ENCODE measurements around the gene RAMP1. TPM values are rescaled to one million over a fixed set of nuclear protein-coding genes. Genes with fewer than 3 reads are reported as not detected.

The RAMP1 gene
- total RNA-seq, 1 donor from 2014 or later: 9.1 TPM

- Histone ChIP-seq H3K4me1 (ENCODE audit: insufficient read depth, low read length) (peaks cover 27% of the 10 kb centered on the region), H3K4me2 (ENCODE audit: low read length) (no peak overlapping the region), H2AFZ (ENCODE audit: low read depth, low read length) (no peak overlapping the region), H3K9ac (ENCODE audit: low read length) (no peak overlapping the region), H3K4me3 (ENCODE audit: insufficient read depth, low read depth, low read length) (no peak overlapping the region), H3K27ac (ENCODE audit: low read depth, low read length) (no peak overlapping the region), H3K79me2 (ENCODE audit: insufficient read depth, low read length) (no peaks in the 10 kb centered on the region), H3K27me3 (ENCODE audit: insufficient read depth, low read length) (no peaks in the 10 kb centered on the region), H3K9me3 (ENCODE audit: insufficient read depth, low read depth, low read length) (no peaks in the 10 kb centered on the region), H3K36me3 (ENCODE audit: insufficient read depth, low read length) (no peaks in the 10 kb centered on the region), H4K20me1 (ENCODE audit: insufficient read depth, low read length) (no peaks in the 10 kb centered on the region)
- no peaks in the 10 kb centered on the region for H3K27me3 Mint-ChIP-seq (ENCODE audit: low read depth, unreplicated experiment)
- no peak for DNase-seq (ENCODE audit: low read depth)
- H3K4me3 Mint-ChIP-seq (ENCODE audit: unreplicated experiment): no peak overlapping the region
- H3K9me3 Mint-ChIP-seq (ENCODE audit: unreplicated experiment): no peaks in the 10 kb centered on the region
- TF ChIP-seq, protein P1, sequence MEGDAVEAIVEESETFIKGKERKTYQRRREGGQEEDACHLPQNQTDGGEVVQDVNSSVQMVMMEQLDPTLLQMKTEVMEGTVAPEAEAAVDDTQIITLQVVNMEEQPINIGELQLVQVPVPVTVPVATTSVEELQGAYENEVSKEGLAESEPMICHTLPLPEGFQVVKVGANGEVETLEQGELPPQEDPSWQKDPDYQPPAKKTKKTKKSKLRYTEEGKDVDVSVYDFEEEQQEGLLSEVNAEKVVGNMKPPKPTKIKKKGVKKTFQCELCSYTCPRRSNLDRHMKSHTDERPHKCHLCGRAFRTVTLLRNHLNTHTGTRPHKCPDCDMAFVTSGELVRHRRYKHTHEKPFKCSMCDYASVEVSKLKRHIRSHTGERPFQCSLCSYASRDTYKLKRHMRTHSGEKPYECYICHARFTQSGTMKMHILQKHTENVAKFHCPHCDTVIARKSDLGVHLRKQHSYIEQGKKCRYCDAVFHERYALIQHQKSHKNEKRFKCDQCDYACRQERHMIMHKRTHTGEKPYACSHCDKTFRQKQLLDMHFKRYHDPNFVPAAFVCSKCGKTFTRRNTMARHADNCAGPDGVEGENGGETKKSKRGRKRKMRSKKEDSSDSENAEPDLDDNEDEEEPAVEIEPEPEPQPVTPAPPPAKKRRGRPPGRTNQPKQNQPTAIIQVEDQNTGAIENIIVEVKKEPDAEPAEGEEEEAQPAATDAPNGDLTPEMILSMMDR (IDR thresholded peaks at IDR 0.05; ENCODE audit: insufficient read depth, low read depth, low read length): no peak
- no peak for TF ChIP-seq EZH2 (IDR thresholded peaks at IDR 0.05; ENCODE audit: insufficient read depth, low read length)
- H3K36me3 Mint-ChIP-seq (ENCODE audit: low read depth, unreplicated experiment): no peaks in the 10 kb centered on the region
- no peak for FAIRE-seq
- peaks cover 14% of the 10 kb centered on the region for H3K4me1 Mint-ChIP-seq (ENCODE audit: low read depth, unreplicated experiment)
- no peak overlapping the region for H3K27ac Mint-ChIP-seq (ENCODE audit: unreplicated experiment)
These were observed 41.7 kb downstream of the RAMP1 start for GRCh38 chr2:237900891-237901831.

GRCh38 chr2:237901932-237902850 lies 42.8 kb downstream of the RAMP1 start:
- Histone ChIP-seq H3K4me3 (ENCODE audit: insufficient read depth, low read depth, low read length) (no peak overlapping the region), H3K36me3 (ENCODE audit: insufficient read depth, low read length) (no peaks in the 10 kb centered on the region), H4K20me1 (ENCODE audit: insufficient read depth, low read length) (no peaks in the 10 kb centered on the region), H3K9ac (ENCODE audit: low read length) (no peak overlapping the region), H3K27me3 (ENCODE audit: insufficient read depth, low read length) (no peaks in the 10 kb centered on the region), H3K4me1 (ENCODE audit: insufficient read depth, low read length) (peaks cover 18% of the 10 kb centered on the region), H2AFZ (ENCODE audit: low read depth, low read length) (no peak overlapping the region), H3K9me3 (ENCODE audit: insufficient read depth, low read depth, low read length) (no peaks in the 10 kb centered on the region), H3K27ac (ENCODE audit: low read depth, low read length) (no peak overlapping the region), H3K79me2 (ENCODE audit: insufficient read depth, low read length) (no peaks in the 10 kb centered on the region), H3K4me2 (ENCODE audit: low read length) (no peak overlapping the region)
- Mint-ChIP-seq H3K27ac (ENCODE audit: unreplicated experiment) (no peak overlapping the region), H3K4me1 (ENCODE audit: low read depth, unreplicated experiment) (peaks cover 12% of the 10 kb centered on the region), H3K27me3 (ENCODE audit: low read depth, unreplicated experiment) (no peaks in the 10 kb centered on the region), H3K4me3 (ENCODE audit: unreplicated experiment) (no peak overlapping the region), H3K36me3 (ENCODE audit: low read depth, unreplicated experiment) (no peaks in the 10 kb centered on the region), H3K9me3 (ENCODE audit: unreplicated experiment) (no peaks in the 10 kb centered on the region)
- TF ChIP-seq, protein P1 (IDR thresholded peaks at IDR 0.05; ENCODE audit: insufficient read depth, low read depth, low read length): no peak
- TF ChIP-seq EZH2 (IDR thresholded peaks at IDR 0.05; ENCODE audit: insufficient read depth, low read length): no peak
- FAIRE-seq (no peak), DNase-seq (ENCODE audit: low read depth) (no peak)
